Stimulated activated CD4-positive, alpha-beta T cell treated with anti-CD3 and anti-CD28 coated beads, TNF-alpha, amount 100 ng/mL, for 4 hours (primary cell): ENCODE results near the gene NWD2.

Source experiments
- DNase-seq, 3 experiments: peaks; one replicate each; pipeline ENCODE4 v3.0.0-alpha.2; 2020; ENCODE audit warnings: low read depth in 3 of 3

NWD2 gene

DNA sequence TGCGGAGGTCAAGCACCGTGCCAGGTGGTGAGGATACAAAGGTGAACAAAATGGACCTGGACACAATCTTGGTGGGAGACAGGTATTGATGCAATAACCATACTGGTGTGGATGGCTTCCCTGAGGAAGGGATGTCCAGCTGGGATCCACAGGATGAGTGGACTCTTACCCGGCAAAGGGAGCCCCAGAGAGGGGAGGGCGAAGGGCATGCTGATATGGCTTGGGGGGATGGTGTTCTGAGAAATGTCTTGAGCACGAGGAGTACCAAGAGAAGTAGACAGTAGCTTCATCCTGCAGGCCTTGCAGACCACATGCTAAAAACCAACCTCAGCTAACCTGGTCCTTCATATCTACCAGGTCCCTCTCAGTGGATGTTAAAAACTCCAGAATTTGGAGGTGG lies 220.8 kb downstream of the NWD2 start:
- no peak for DNase-seq

DNA sequence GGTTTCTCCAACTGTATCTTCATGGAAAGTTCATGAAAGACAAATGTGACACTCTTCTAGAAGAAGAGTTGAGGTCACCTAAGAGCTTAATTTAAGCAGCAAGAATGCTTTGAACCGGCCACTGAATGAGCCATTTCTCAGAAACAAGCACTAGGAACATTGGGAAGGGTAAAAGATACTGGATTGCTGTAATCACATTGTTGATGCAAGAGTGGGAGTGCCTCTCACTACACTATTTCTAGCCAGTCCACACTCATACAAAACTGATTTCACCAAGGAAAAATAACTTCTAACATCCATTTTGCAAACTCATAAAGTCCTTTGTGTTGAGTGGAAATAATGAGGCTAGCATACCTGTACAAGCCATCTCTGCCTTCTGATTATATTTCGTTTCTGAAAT lies 221.3 kb downstream of the NWD2 start:
- no peak for DNase-seq

DNA sequence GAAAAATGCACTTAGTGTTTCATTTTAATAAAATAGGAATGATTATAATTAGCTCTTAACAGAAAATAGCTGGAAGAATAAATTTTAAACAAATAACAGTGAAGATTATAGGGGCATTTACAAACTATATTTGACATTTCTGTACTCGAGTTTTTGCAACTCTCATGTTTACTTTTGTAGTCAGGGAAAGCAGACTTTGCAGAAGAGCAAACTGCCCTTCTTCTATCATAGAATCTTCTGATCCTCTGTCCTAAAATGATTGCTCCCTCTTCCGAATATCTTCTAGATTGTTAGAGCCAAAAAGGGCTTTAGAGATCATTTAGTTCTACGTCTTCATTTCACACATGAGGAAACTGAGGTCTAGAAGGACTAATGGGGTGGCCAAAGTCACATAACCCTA lies 222.7 kb downstream of the NWD2 start:
- DNase-seq = no peak

DNA sequence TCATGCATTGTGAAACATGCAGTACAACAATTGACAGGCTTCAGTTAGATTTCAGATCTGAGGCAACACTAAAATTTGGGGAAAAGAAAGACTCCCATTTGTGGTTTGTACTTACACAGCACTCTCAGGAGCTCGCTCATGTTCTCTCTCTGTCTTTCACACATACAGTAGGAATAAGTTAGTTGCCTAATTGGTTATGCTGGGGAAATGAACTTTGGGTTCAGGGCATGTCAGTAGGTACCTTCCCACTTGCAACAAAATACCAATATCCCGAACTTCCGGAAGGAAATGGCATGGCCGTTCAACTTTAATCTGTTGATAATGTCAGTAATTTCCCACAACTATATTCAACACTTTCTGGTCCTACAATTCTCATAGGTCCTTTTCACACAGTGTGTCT lies 223.3 kb downstream of the NWD2 start:
- no peak for DNase-seq

DNA sequence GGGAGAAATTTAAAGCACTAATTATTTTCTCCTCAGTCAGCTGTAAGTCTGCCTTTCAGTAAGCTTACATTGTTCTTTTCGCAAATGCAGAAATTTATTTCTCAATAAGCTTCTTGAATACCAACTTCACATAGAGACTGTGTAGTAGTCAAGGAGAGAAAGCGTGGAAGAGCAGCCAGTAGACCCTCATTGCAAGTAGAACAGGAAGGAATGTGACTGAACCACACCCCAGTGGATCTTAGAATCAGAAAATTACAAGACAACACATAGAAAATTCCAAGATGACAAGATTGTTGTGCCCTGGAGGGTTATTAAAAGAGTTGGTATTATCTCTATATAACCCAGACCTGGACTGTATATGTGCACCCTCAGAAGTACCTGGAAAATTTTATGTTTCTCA lies 224.7 kb downstream of the NWD2 start:
- no peak for DNase-seq

DNA sequence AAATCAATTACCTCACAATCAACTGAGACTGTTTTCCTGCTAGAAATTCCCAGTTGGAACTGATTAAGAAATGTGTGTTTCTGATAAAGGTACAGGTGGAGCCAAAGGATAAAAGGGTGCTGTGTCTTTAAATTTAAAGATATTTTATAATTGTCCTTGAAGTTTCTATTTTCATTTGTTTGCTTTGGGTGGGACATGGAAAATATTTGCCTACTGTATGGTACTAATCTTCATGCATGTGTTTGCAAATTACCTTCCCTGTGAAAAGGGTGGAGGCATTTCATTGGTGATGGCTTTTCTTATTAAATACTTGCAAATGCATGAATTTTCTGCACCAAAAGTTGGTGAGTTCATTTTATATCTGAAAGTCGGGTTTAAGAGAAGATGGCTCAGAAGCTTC lies 225.7 kb downstream of the NWD2 start:
- no peak for DNase-seq

DNA sequence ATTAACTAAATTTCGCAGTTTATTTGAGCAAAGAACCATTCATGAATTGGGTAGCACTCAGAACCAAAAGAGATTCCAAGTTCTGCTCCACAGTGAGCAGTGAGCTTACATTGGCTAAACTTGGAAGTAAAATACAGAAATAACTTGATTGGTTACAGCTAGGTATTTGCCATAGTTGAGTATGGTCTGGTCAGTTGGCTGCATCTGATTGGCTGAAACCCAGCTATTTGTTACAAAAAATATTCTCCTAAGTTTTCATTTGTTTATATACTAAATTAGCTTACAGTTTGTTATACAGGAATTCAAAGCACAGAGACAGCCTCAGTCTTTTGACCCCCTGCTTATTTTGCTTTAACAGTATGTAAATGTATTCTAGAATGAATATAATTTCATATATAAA lies 226.6 kb downstream of the NWD2 start:
- DNase-seq = no peak

DNA sequence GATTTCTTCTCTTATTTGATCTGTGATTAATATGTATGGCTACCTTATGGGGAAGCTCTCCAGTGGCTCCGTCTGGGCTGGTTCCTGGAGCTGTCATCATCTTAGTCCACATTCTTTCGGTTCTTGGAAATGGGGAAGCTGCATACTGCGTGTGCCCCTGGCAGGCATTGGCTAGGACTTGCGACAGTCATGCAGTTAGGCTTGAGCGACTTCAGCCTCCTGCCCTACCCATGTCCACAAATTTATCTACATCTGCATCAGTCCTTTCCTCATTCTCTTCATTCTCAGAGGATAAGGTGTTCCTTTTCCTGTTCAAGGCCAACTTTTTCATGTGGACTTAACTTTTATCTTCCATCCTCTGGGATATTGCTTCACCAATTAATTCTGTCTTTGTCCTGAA lies 227.4 kb downstream of the NWD2 start:
- no peak for DNase-seq

DNA sequence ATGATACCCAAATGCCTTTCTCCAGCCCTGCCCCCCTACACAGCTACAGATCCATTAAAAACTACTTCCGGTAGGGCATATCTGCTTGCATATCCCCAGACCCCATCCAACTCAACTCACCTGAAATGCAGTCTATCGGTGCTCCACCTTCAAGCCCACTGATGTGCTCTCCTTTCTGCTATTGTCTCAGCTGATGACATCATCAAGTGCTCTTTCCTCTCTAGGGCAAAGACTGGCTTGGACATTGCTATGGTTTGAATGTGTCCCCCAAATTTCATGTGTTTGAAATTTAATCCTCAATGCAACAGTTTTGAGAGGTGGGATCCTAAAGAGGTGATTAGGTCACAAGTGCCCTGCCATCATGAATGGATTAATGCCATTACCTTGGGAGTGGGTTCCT lies 229.3 kb downstream of the NWD2 start:
- DNase-seq = no peak

DNA sequence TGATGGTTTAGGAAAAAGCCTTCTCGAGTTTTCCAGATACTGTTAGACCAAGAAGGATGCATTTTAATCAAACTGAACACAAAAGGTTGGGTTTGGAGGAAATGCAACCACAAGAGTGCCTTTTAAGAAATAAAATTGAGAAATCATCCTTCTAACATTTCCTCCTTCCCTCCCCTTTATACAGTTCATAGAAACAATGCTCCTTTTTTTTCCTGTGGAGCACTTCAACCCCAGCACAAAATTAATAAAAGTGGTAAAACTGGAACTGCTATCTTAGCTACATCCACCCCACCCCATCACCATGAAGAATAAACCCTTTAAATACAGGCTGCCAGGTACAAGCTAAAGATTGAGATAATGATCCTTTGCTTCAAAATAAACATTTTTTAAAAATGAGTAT lies 230.5 kb downstream of the NWD2 start:
- no peak for DNase-seq

DNA sequence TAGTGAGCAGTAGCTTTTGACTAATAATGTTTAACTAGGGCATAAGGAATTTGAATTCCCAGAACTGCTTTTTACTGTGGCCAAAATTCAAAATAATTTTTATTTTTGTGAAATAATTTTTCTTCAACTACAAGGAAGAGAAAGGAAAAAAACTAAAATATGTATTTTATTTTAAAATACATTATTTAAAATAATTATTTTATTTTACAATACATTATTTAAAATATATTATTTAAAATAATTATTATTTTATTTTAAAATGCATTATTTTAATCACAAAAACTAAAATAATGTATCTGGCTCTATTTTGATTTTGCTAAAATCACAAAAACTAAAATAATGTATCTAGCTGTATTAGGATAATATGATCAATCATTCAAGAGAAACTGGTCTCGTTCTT lies 231.2 kb downstream of the NWD2 start:
- no peak for DNase-seq

DNA sequence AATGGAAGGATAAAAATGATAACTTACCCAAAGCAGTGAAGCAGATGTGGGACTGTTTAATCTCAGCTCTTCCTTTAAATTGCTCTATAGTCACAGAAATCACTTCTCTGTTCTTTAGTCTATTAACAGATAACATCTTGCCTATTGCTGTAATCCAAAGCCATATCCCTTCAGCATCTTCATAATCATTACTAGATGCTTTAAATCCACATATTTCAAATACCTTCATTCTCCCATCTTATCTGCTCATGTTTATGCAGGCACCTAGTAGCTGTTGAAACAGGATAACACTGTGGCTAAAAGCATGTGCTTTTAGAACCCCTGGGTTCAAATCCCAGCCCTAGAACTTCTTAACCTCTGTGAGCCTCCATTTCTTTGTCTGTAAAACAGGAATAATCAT lies 231.7 kb downstream of the NWD2 start:
- DNase-seq = no peak

DNA sequence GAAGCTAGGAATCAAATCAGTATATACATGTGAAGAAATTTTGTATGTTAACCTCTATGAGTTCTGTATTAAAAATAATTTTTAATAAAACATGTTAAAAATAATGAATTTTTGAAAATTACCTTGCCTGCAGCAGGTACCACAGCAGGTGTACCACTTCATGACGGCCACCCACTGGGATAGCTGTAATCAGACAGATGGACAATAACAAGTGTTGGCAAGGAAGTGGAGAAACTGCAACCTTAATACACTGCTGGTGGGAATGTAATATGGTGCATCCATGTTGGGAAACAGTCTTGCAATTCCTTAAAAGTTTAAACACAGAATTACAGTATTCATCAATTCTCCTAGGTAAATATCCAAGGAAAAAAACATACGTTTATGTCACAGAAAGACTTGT lies 232.1 kb downstream of the NWD2 start:
- no peak for DNase-seq

DNA sequence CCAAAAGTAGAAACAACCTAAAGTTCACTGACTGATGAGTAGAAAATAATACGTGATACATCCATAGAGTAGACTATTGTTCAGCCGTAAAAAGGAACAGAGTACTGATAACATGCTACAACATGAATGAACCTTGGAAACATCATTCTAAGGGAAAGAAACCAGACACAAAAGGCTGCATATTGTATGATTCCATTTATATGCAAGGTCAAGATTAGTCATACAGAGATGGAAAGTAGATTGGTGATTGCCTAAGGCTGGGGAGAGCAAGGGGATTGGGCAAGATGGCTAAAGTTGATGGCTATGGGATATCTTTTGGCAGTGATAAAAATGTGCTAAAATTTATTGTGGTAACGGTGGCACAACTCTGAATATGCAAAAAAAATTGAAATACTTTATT lies 232.6 kb downstream of the NWD2 start:
- no peak for DNase-seq

DNA sequence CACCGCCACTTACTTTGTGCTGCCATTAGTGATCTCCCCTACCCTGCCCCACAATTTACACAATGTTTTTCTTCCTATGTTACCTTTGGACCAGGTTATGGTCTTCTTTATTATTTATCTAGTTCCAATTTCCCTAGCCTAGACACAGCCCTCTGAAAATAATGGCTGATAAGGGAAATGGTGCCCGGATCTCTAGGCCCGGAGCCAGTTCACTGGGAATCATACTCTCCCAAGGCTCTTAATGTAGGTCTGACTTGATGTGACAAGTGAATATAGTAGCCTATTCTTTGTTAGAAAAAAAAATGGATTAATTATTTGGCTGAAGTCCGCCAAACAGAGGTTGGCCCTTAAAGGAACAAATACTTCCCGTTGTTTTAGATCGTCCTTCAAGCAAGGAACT lies 233.6 kb downstream of the NWD2 start:
- DNase-seq = no peak

DNA sequence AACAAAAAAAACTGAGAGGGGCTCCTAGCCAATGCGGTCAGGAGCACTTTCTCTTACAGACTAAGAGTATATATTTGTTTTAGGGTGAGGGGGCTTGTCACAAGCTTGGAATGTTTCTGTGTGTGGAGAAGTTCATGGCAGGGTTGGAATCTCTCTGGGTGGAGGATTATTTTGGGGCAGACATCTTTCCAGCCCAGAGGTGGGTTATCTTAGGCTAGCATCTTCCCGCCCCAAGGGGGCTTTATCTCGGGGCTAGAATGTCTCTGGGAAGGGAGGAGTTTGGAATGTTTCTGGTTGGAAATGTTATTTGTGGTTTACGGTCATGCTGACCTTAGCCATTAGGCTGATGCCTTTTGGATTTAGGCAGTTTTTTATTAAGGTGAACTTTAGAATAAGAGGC lies 236.0 kb downstream of the NWD2 start:
- DNase-seq = no peak

DNA sequence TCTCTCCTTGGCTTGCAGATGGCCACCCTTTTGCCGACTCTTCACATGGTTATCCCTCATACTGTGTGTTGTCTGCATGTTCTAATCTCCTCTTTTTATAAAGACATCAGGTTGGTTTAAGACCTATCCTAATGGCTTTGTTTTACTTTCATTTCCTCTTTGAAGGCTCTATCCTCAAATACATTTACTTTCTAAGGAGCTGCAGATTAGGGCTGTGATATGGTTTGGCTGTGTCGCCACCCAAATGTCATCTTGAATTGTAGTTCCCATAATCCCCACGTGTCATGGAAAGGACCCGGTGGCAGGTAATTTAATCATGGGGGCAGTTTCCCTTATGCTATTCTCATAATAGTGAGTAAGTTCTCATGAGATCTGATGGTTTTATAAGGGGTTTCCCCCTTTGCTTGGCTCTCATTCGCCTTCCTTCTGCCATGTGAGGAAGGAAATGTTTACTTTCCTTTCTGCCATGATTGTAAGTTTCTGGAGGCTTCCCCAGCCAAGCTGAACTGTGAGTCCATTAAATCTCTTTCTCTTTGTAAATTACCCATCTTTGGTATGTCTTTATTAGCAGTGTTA lies 237.1 kb downstream of the NWD2 start:
- no peak for DNase-seq

DNA sequence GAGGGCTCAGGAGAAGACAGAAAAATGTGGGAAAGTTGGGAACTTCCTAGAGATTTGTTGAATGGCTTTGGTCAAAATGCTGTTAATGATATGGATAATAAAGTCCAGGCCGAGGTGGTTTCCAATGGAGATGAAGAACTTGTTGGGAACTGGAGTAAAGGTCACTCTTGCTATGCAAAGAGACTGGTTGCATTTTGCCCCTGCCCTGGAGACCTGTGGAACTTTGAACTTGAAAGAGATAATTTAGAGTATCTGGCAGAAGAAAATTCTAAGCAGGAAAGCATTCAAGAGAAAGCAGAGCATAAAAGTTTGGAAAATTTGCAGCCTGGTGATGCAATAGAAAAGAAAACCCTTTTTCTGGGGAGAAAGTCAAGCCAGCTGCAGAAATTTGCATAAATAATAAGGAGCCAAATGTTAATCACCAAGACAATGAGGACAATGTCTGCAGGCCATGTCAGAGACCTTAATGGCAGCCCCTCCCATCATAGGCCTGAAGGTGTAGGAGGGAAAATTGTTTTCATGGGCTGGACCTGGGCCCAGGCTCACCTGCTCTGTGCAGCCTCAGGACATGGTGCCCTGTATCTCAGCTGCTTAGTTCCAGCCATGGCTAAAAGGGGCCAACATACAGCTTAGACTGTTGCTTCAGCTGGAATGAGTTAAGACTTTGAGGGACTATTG lies 237.8 kb downstream of the NWD2 start:
- no peak for DNase-seq

DNA sequence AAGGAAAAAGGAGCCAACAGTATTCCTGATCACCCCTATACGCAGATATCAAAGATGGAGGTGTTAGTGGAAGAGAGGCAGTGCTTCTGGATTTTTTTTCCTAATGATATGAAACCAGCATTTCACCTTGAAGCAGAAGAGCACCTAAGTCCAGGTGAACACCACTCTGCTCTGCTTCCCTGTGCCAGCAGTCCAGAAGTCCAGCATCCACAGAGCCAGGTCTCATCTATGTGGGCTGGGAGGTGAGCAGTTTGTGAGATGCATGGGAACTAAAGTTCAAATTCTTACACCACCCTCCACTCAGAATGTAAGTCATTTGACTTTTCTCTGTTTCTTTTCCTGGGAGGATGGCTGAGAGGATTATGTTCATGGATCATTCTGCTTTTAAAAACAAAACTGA lies 239.1 kb downstream of the NWD2 start:
- DNase-seq = no peak

DNA sequence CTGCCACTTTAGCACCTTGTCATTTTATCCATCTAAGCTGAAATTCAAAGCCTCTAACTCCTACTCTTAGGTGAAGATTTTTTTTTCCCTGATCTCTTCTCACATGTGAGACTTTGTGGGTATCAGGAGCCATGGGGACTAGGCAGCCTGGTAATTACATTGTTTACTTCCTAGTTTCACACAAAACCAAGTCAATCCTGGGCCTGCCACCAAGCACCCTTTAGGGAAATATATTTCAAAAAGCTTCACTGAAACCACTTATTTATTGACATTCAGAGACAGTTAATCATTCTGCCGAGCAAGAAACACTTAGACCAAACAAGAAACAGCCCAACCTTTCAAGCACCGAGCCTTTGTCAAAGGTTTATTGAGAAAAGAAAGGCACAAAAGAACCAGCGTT lies 241.6 kb downstream of the NWD2 start:
- DNase-seq = no peak

DNA sequence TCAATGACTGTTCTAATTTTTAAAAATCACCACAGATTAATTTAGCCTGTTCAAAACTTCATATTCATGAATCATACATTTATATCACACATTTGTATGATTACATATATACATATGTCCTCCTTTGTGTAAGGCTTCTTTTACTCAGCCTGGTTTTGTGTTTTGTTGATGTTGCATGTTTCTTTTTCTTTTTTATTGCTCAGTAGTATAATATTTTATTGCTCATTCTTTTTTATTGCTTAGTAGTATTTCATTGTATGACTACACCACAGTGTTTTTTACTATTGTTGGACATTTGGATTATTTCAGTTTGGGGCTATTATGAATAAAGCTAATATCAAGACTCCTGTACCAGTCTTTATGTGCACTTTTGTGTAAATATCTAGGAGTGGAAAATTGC lies 243.1 kb downstream of the NWD2 start:
- DNase-seq = no peak

DNA sequence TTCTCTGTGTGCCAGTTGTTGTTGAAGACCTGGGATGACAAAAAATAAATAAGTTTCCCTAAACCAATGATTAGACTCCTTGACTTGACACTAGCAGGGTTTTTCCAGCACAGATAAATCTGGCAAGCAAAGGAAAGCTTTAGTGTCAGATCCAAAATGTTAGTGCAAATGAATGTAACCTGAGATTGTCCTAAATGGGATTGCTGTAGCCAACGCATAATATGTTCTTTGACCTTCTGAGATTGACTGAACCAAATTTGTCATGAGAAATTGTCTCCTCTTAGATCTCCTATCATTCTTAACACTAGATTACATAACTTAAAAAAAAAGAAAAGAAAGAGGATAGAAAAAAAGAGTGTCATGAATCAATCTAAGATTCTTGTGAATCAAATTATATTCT lies 245.2 kb downstream of the NWD2 start:
- DNase-seq = no peak

DNA sequence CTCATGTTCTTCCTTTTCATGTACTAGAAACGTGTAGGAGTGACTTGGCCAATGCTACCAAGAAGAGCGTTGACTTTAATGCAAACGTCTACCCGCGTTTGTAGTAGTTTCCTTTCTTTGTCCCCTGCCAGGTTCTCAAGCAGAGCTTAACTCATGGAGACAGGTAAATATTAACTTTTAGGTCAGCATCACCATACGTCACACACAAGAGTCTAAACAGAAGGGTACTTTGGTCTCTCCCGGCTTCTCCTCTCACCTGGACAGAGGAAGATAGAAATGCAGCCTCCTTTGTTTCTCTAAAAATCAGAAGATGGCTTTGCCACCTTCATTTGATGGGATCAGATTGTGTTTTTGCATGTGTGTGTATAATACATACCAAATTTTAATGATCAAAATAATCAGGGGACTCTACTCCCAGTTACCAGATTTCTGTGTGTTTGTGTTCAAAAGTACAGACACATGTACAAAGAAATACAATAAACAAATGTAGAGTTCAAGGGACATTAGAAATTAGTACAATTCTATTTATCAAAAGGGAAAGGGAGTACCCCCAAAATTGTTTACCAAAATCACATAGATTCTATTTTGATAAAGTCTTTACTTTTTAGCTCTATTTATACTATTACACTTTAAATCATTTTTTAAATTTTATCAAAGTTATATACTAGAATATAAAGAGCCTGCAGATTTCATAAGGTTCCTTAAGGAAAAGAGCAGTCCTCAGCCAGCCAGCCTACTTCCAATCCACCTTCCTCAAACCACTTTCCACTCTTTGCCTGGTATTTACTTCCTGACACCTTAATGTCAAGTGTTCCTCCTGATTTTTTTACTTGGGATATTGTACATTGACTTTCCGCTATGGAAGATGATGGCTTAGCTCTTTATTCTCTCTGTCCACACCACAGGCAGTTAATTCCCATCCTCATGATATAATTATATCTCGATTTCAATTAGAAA lies 246.1 kb downstream of the NWD2 start:
- DNase-seq = no peak
